GM18868 (cell line): ENCODE measurements around the gene RIF1.

Experiments used
- ATAC-seq: cut with Tn5 transposase; IDR thresholded peaks from one replicate; pipeline ENCODE4 v1.9.1; 2021; ENCODE audit warnings: mild to moderate bottlenecking, moderate library complexity; ENCODE audit not compliant: unreplicated experiment

RIF1 gene

GRCh38 chr2:151409601-151410484 is at the start of gene RIF1:
RIF1 (plus strand) TSS chr2:151409902; CDS start chr2:151410424, 522 bp downstream.
- ATAC-seq = peak; percentile 92

DNA sequence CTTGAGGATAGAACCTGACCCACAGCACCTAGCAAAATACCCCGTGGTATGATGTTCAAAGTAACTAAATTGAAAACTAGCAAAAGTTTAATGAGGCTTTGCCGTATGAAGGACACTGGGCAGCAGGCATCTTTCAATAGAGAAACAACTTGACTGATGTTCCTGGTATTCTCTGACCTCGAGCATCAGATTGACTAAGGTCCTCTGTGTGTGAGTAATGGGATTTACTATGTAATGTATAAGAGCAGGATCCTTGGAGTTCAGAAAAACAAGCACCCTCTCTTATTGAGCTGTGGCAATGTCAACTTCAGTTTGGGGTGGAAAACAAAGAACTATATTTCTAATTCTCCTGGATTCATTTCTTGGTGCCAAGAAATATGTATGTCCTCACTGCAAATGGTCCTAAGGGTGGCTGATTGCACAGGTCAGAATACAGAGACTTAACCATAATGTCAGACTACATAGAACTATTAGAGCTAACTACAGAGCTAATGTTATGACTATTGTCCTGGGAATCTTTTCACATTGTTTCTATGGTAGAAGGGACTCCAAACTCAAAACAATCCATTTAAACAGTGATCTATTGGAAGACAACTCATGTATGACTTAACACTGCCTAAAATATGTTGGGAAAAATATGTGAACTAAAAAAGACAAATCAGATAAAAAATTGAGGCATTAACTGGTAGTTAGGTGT is 47.9 kb upstream of the RIF1 start:
- no peak for ATAC-seq

DNA sequence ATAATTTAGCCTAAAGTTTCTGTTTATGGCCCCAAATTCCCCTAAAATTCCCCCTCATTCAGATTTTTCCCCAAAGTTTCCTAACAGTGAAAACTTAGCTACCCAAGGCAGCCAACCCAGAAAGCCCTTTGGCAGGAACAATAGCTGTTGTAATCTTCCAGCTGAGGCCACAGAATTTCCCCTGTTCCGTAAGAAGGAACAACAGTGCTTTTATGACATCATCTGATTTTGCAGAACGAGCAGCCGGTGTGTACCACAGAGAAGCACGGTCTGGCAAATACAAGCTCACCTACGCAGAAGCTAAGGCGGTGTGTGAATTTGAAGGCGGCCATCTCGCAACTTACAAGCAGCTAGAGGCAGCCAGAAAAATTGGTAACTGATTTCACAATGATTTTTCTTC is 46.0 kb upstream of the RIF1 start:
- peak; percentile 94 for ATAC-seq

- no peak for ATAC-seq
Measured at GRCh38 chr2:151367571-151367970, 42.1 kb upstream of the RIF1 start.

- ATAC-seq = peak; percentile 87
Measured at GRCh38 chr2:151374436-151374835, 35.3 kb upstream of the RIF1 start.

DNA sequence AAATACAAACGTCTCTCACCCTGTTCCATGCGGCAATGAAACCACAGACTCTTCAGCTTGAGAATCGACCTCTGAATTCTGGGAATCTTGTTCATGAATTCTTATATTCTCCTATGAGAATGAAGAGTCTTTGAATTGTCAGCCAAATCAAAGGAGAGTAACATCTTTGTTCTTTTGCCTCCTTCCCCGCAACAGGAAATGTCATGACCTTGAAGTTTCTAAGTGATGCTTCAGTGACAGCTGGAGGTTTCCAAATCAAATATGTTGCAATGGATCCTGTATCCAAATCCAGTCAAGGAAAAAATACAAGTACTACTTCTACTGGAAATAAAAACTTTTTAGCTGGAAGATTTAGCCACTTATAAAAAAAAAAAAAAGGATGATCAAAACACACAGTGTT is 30.5 kb upstream of the RIF1 start:
- ATAC-seq = no peak

- no peak for ATAC-seq
Measured at GRCh38 chr2:151380580-151381235, 29.0 kb upstream of the RIF1 start.

DNA sequence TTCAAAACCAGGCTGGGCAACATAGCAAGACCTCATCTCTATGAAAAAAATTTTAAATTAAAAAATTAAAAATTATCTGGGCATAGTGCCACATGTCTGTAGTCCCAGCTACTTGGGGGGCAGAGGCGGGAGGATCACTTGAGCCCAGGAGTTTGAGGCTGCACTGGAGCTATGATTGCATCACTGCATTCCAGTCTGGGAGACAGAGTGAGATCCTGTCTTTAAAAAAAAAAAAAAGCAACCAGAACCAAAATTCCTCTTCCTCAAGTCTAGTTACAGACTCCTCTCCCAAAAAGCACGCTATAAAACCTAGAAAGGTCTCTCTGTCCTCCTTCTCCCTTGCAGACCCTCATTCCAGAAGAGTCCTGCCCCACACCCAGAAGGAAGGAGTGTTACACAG is 28.4 kb upstream of the RIF1 start:
- no peak for ATAC-seq

DNA sequence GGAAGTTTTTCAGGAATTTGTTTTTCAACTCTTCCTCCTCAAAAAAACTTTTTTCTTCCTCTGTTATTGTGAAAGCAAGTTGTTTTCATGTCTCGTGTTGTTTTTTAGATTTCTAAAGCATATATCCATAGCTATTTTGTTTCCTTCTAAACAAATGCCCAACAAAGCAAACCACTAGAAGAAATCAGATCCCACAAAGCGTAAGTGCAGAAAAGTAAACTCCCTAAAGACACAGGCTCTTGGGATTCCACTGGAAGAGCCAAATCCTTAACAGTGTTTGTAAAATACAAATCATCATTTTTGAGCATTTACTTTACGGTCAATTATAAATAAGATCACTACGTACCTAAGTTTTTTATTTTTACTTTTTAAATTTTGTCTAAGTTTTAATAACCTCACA is 21.7 kb upstream of the RIF1 start:
- ATAC-seq = no peak

- no peak for ATAC-seq
Measured at GRCh38 chr2:151391436-151391835, 18.3 kb upstream of the RIF1 start.

DNA sequence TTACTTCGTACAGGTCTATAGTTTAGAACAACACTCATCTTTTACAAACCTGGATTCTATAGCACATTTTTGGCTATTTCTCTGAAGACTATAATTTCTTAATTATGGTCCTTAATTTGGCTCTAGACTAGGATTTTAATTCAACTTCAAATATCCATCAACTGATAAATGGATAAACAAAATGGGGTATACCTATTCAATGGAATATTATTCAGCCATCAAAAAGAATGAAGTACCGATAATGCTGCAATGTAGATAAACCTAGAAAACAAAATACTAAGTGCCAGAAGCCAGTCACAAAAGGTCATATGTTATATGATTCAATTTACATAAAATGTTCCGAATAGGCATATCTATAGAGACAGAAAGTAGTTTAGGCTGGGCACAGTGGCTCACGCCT is 15.2 kb upstream of the RIF1 start:
- no peak for ATAC-seq

DNA sequence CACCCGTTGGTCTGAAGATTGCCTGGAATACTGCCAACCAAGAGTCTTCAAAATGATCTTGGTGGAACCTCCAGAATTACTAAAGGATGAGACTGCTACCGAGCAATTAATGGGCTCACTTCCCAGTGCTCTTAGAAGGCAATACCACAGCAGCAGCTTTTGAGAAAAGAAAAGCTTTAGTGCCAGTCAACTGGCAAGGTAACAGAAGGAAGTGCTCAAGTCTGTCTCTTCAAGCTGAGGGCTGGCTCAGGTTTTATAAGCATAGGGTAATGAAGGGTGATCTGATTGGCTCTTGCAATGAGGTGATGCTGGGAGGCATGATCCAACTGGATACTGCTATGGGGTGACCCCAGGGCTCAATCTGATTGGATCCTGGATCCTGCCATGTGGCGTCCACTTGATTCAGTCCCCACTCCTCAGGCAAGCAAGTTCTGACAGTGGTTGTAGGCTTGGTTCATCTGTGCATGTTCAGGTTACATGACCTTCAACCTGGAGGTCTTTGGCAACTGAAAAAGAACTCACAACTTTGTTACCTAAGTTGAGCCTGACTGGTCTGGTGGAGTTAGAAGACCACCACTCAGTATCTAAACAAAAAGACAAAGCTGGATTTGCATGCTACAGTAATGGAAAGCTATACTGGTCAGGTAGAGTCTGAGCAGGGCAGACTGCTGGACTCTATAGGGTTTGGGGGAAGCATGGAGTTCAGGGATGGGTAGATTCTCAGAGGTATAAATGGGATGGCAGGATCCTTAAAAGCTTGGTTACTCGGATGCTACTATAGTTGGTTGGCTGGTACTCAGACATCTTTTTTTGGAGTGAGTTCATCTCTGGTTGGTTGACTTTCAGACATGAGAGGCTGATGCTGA is 14.0 kb upstream of the RIF1 start:
- no peak for ATAC-seq

- ATAC-seq = no peak
Measured at GRCh38 chr2:151399981-151400380, 9.7 kb upstream of the RIF1 start.

DNA sequence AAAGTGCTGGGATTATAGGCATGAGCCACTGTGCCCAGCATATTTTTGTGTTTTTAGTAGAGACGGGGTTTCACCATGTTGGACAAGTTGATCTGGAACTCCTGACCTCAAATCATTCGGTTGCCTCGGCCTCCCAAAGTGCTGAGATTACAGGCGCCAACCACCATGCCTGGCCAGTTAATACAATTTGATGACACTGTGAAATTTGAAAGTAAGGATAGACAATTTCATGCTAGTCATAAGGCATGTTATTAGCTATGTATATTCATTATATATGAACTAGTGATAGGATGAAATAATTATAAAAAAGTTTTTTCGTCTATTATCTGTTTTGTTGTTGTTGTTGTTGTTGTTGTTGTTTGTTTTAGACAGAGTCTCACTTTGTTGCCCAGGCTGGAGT is 8.6 kb upstream of the RIF1 start:
- ATAC-seq = no peak

DNA sequence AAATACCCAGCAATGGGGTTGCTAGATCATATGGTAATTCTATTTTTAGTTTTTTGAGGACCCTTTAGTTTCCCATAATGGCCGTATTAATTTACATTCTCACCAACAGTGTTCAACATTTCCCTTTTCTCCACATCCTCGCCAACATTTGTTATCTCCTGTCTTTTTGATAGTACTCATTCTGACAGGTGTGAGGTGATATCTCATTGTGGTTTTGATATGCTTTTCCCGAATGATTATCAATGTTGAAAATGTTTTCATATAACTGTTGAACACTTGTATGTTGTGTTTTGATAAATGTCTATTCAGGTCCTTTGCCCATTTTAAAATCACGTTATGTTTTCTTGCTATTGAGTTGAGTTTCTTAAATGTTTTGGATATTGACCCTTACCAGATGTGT is 5.8 kb upstream of the RIF1 start:
- ATAC-seq = no peak

- ATAC-seq = no peak
Measured at GRCh38 chr2:151405376-151405775, 4.3 kb upstream of the RIF1 start.

GRCh38 chr2:151407281-151407680 is 2.4 kb upstream of the RIF1 start:
- ATAC-seq = no peak

DNA sequence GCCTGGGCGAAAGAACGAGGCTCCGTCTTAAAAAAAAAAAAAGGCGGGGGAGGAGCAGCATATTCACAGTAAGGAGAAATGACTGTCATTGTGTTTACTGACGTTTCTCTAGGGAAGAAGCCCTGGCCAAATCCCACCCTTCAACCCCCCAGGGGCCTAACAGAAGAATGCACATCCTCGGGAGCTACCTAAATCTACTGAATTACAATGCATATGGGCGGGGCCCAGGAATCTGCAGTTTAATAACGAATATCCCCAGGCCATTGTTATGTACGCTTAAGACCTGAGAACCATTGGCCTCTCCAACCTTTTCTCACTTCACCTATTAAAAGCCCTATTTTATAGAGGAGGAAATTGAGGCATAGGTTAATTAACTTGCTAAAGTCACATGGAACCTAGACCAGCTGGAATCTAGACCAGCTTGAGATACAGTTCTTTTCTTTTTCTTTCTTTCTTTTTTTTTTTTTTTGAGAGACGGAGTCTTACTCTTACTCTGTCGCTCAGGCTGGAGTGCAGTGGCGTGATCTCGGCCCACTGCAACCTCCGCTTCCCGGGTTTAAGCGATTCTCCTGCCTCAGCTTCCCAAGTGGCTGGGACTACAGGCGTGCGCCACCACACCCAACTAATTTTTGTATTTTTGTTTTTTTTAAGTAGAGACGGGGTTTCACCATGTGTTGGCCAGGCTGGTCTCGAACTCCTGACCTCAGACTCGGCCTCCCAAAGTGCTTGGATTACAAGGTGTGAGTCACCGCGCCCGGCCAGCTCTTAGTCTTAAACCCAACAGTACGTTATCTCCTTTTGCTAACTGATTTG is 708 bp upstream of the RIF1 start:
- no peak for ATAC-seq

DNA sequence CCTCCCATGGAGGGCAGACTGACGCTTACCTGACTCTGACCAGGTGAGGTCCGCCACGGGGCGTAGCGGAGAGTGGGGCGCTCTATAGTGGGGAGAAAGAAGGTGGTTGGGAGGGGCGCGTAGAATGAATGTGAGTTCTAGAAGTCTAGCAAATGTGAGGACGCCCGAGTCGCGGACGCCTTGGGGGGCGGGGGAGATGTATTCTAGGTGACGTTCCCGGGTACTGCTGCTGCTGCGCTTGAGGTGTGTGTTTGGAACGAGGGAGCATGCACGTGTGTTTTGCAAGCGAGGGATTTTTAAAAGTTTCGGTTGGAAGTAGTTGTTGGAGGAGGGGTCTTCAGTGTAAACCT is 758 bp downstream of the RIF1 start:
- peak; percentile 43 for ATAC-seq

DNA sequence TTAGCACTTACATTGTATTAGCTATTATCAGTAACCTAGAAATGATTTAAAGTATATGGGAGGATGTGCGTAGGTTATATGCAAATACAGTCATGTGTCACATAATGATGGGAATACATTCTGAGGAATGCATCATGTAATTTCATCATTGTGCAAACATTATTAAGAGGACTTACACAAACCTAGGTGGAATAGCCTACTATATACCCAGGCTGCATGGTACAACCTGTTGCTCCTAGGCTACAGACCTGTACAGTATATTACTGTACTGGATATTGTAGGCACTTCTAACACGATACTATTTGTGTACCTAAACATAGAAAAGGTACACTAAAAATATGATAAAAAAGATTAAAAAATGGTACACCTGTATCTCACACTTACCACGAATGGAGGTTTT is 7.9 kb downstream of the RIF1 start:
- no peak for ATAC-seq
